VCaP (cell line): ENCODE results near the gene DBR1.
"Not testable (repeated sequence)": the region's sequence is repeated elsewhere in the genome, so short reads cannot be mapped to it uniquely, and the experiment has no call there.

Source experiments
- H3K27ac ChIP-seq: fragments of 450-650 bp; 2 replicates; pipeline ENCODE4 v1.5.1; 2017
- TF ChIP-seq, protein P1 (sequence below): fragments of 450-650 bp; conservative IDR thresholded peaks from 2 replicates; pipeline ENCODE4 v1.5.1; 2017; ENCODE audit warnings: mild to moderate bottlenecking, moderate library complexity

DBR1 gene

DNA sequence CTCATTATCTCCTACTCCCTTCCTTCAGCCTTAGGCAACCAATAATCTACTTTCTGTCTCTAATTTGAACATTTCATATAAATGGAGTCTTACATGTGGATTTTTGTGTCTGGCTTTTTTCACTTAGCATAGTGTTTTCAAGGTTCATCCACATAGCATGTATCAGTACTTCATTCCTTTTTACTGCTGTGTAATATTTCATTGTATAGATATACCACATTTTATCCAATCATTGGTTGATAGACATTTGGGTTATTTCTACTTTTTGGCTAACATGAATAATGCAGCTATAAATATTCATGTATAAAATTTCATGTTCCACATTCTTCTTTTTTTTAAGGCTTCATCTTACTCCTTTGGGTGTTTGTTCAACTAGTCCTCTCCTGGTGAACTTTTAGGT, 20.2 kb downstream of the DBR1 start:
- TF ChIP-seq, protein P1, sequence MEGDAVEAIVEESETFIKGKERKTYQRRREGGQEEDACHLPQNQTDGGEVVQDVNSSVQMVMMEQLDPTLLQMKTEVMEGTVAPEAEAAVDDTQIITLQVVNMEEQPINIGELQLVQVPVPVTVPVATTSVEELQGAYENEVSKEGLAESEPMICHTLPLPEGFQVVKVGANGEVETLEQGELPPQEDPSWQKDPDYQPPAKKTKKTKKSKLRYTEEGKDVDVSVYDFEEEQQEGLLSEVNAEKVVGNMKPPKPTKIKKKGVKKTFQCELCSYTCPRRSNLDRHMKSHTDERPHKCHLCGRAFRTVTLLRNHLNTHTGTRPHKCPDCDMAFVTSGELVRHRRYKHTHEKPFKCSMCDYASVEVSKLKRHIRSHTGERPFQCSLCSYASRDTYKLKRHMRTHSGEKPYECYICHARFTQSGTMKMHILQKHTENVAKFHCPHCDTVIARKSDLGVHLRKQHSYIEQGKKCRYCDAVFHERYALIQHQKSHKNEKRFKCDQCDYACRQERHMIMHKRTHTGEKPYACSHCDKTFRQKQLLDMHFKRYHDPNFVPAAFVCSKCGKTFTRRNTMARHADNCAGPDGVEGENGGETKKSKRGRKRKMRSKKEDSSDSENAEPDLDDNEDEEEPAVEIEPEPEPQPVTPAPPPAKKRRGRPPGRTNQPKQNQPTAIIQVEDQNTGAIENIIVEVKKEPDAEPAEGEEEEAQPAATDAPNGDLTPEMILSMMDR, result no peak
- H3K27ac ChIP-seq, result no peak overlapping the region

- no peak overlapping the region for H3K27ac ChIP-seq
- TF ChIP-seq, protein P1, result 0 out of 2 replicates have a peak, but pooled peaks have one; percentile 15
These were observed 26.2 kb downstream of the DBR1 start for GRCh38 chr3:138148503-138148902.

GRCh38 chr3:138142181-138142580, 32.5 kb downstream of the DBR1 start:
- not testable (repeated sequence) for H3K27ac ChIP-seq

DNA sequence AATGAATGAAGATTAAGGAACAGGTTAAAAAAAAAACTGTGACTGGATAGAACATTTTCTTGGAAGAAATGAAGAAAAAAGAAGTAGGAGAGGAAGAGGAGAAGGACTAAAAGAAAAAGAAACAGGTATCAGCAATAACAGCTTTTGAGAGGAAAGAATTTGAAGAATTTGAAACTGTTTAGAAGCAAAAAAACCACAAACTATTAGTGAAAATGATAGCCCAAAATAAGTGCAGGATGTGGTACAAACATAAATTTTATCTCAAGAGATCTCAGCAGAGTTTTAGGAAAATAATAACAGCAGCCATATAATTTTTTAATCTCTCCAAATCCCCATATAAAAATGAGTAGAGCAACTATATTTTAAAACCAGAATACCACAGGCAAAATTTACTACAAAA, 33.8 kb downstream of the DBR1 start:
- TF ChIP-seq, protein P1, result no peak
- no peak overlapping the region for H3K27ac ChIP-seq

DNA sequence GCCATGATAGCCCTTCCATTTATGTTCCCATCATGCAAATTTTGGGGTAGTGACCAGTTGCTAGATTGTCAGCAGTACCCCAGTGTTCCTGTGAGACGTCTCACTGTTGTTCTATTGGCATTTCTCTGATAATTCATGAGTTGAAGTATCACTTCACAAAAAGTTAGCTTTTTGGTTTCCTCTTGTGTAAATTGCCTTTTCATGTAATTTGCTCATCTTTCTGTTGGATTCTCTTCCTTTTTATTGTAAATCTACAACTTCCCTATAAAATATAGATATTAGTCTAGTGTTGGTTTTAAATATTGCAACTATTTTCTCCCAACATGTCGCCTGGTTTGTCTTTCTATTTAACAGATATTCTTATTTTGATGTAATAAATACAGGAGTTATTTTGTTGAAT, 35.0 kb downstream of the DBR1 start:
- TF ChIP-seq, protein P1, result no peak

DNA sequence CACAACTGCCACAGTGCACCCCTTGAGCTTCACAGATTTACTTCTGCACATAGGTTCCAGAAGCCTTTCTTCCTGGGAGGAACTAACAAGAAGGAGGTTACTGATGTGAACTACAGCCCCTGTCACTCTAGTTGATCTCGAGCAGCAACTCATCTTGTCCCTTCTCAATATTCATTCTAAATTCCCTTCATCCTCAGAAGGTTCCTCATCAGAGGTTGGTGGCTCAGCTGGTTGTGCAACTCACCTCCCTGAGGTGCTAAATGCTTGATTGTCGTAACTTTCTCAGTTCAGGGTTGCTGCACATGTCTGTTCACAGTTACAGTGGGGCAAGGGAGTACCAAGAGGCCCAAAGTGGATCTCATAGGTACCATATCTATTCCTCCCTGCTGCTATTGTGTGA, 36.9 kb downstream of the DBR1 start:
- no peak overlapping the region for H3K27ac ChIP-seq
- TF ChIP-seq, protein P1, result no peak

More for the DNA sequence above, 35.0 kb downstream of the DBR1 start:
- no peak overlapping the region for H3K27ac ChIP-seq

- no peak overlapping the region for H3K27ac ChIP-seq
- TF ChIP-seq, protein P1, result no peak
These were observed 38.5 kb downstream of the DBR1 start for GRCh38 chr3:138136201-138136600.

GRCh38 chr3:138135833-138136194, 38.9 kb downstream of the DBR1 start:
- TF ChIP-seq, protein P1, result no peak
- H3K27ac ChIP-seq, result no peak overlapping the region
